ENCODE measurements around the gene NUTM2F.
"Not testable (repeated sequence)": the region's sequence is repeated elsewhere in the genome, so short reads cannot be mapped to it uniquely, and the experiment has no call there.

NUTM2F gene

GRCh38 chr9:94280409-94280989, 47.9 kb downstream of the NUTM2F start:
- TF ChIP-seq KLF17 (tag by site-specific recombination; IDR thresholded peaks at IDR 0.05) (no peak), SETDB1 (IDR thresholded peaks at IDR 0.05; ENCODE audit: insufficient read length, low read length) (peak; percentile 37)
- Histone ChIP-seq H3K4me3 (ENCODE audit: low read depth, low read length) (no peak overlapping the region), H3K27ac (ENCODE audit: extremely low read depth, low read depth, low read length) (no peak overlapping the region), H3K4me1 (ENCODE audit: control insufficient read depth, insufficient read depth, low read length) (no peaks in the 10 kb centered on the region), H3K36me3 (ENCODE audit: control insufficient read depth in 2 of 2, insufficient read depth in 1 of 2, low read length in 2 of 2) (peaks cover 0 to 26% of the 10 kb centered on the region in 2 experiments; a peak in 1 of 3 replicates), H3K9me3 (ENCODE audit: control insufficient read depth, insufficient read depth, low read depth, low read length) (no peaks in the 10 kb centered on the region)
- POLR2A ChIA-PET = no interaction called here
- CTCF ChIA-PET = no interaction called here

- Histone ChIP-seq H3K4me3 (ENCODE audit: low read depth, low read length) (no peak overlapping the region), H3K36me3 (ENCODE audit: control insufficient read depth in 2 of 2, insufficient read depth in 1 of 2, low read length in 2 of 2) (peaks cover 0 to 26% of the 10 kb centered on the region in 2 experiments; a peak in 1 of 3 replicates), H3K4me1 (ENCODE audit: control insufficient read depth, insufficient read depth, low read length) (no peaks in the 10 kb centered on the region), H3K27ac (ENCODE audit: extremely low read depth, low read depth, low read length) (no peak overlapping the region), H3K9me3 (ENCODE audit: control insufficient read depth, insufficient read depth, low read depth, low read length) (no peaks in the 10 kb centered on the region)
- TF ChIP-seq AEBP2 (tag by site-specific recombination; IDR thresholded peaks at IDR 0.05; ENCODE audit: borderline replicate concordance) (no peak), ZNF791 (tag by site-specific recombination; IDR thresholded peaks at IDR 0.05) (no peak), ZFP37 (tag by site-specific recombination; IDR thresholded peaks at IDR 0.05) (no peak), ZXDB (tag by site-specific recombination; IDR thresholded peaks at IDR 0.05) (no peak), ZNF155 (tag by site-specific recombination; IDR thresholded peaks at IDR 0.05) (no peak), BCL11B (tag by site-specific recombination; IDR thresholded peaks at IDR 0.05; ENCODE audit: low read depth) (no peak), OSR2 (tag by site-specific recombination; IDR thresholded peaks at IDR 0.05) (no peak), ZSCAN5A (tag by site-specific recombination; IDR thresholded peaks at IDR 0.05) (no peak), KLF8 (tag by site-specific recombination; IDR thresholded peaks at IDR 0.05) (no peak), IKZF3 (tag by site-specific recombination; IDR thresholded peaks at IDR 0.05) (no peak), ZNF600 (tag by site-specific recombination; IDR thresholded peaks at IDR 0.05) (no peak), ZNF426 (tag by site-specific recombination; IDR thresholded peaks at IDR 0.05) (no peak), ZNF362 (tag by site-specific recombination; IDR thresholded peaks at IDR 0.05) (no peak), KLF10 (tag by site-specific recombination; IDR thresholded peaks at IDR 0.05) (no peak), ZNF324 (tag by site-specific recombination; IDR thresholded peaks at IDR 0.05) (no peak), ZNF580 (tag by site-specific recombination; IDR thresholded peaks at IDR 0.05) (no peak), ELK4 (IDR thresholded peaks at IDR 0.05; ENCODE audit: borderline replicate concordance, low read depth, low read length) (no peak), MZF1 (tag by site-specific recombination; IDR thresholded peaks at IDR 0.05; ENCODE audit: borderline replicate concordance) (no peak)
- POLR2A ChIA-PET = no interaction called here
- CTCF ChIA-PET = no interaction called here
Measured at GRCh38 chr9:94277885-94278536, 50.4 kb downstream of the NUTM2F start.

- H3K27ac ChIP-seq (ENCODE audit: extremely low read depth, low read depth, low read length); POLR2A ChIA-PET; CTCF ChIA-PET; H3K9me3 ChIP-seq (ENCODE audit: control insufficient read depth, insufficient read depth, low read depth, low read length); H3K4me3 ChIP-seq (ENCODE audit: low read depth, low read length); H3K4me1 ChIP-seq (ENCODE audit: control insufficient read depth, insufficient read depth, low read length): not testable (repeated sequence)
- H3K36me3 ChIP-seq (ENCODE audit: control insufficient read depth in 2 of 2, insufficient read depth in 1 of 2, low read length in 2 of 2) = peaks cover 0 to 23% of the 10 kb centered on the region in 2 experiments; a peak in 1 of 3 replicates
Measured at GRCh38 chr9:94277029-94277428, 51.4 kb downstream of the NUTM2F start.
